ENCODE results near the gene RAD23A. TPM values are rescaled to one million over a fixed set of nuclear protein-coding genes. Genes with fewer than 3 reads are reported as not detected.

The RAD23A gene
- polyA plus RNA-seq, 1 donor from 2014 or later, result 37.4 TPM

GRCh38 chr19:12936582-12936981, 9.1 kb upstream of the RAD23A start:
- H3K9me2 ChIP-seq (ENCODE audit: insufficient read depth, low read length), result no peaks in the 10 kb centered on the region
- no peaks in the 10 kb centered on the region for H3F3A ChIP-seq (ENCODE audit: insufficient read depth, low read length, poor library complexity, severe bottlenecking)
- H3K4me2 ChIP-seq (ENCODE audit: low read length), result no peak overlapping the region
- no peak overlapping the region for H3K27ac ChIP-seq (ENCODE audit: low read length)
- H3K9me3 ChIP-seq (ENCODE audit: low read length), result no peaks in the 10 kb centered on the region
- no peak overlapping the region for H3K9ac ChIP-seq (ENCODE audit: low read length)
- TF ChIP-seq MXI1 (conservative IDR thresholded peaks at IDR 0.05; ENCODE audit: poor library complexity, severe bottlenecking) (no peak), SMC3 (conservative IDR thresholded peaks at IDR 0.05; ENCODE audit: poor library complexity) (no peak), REST (IDR thresholded peaks at IDR 0.05; ENCODE audit: borderline replicate concordance) (no peak), CTCF (IDR thresholded peaks at IDR 0.05; ENCODE audit: poor library complexity, severe bottlenecking) (no peak), EZH2 (IDR thresholded peaks at IDR 0.05; ENCODE audit: borderline replicate concordance, insufficient read depth, low read length, poor library complexity, severe bottlenecking) (no peak)
- H3K4me3 ChIP-seq (ENCODE audit: low read length), result no peak overlapping the region
- no peak overlapping the region for H2AFZ ChIP-seq (ENCODE audit: low read depth, low read length)
- no peaks in the 10 kb centered on the region for H3K36me3 ChIP-seq (ENCODE audit: insufficient read depth, low read length)
- H3K79me2 ChIP-seq (replicated peaks; ENCODE audit: insufficient read depth, low read length), result peaks cover 36% of the 10 kb centered on the region
- H3K27me3 ChIP-seq (ENCODE audit: insufficient read depth, low read depth, low read length), result no peaks in the 10 kb centered on the region
- H4K20me1 ChIP-seq (ENCODE audit: insufficient read depth), result no peaks in the 10 kb centered on the region

- H3K9me3 ChIP-seq (ENCODE audit: low read length), result no peaks in the 10 kb centered on the region
- peak overlapping the region; percentile 83 for H2AFZ ChIP-seq (ENCODE audit: low read depth, low read length)
- H3F3A ChIP-seq (ENCODE audit: insufficient read depth, low read length, poor library complexity, severe bottlenecking), result no peaks in the 10 kb centered on the region
- H3K4me3 ChIP-seq (ENCODE audit: low read length), result peak overlapping the region; percentile 97
- H3K27me3 ChIP-seq (ENCODE audit: insufficient read depth, low read depth, low read length), result no peaks in the 10 kb centered on the region
- H3K9me2 ChIP-seq (ENCODE audit: insufficient read depth, low read length), result no peaks in the 10 kb centered on the region
- H4K20me1 ChIP-seq (ENCODE audit: insufficient read depth), result no peaks in the 10 kb centered on the region
- H3K27ac ChIP-seq (ENCODE audit: low read length), result peak overlapping the region; percentile 26
- peak overlapping the region; percentile 64 for H3K9ac ChIP-seq (ENCODE audit: low read length)
- peak overlapping the region; percentile 92 for H3K4me2 ChIP-seq (ENCODE audit: low read length)
- peaks cover 30% of the 10 kb centered on the region for H3K79me2 ChIP-seq (replicated peaks; ENCODE audit: insufficient read depth, low read length)
- no peaks in the 10 kb centered on the region for H3K36me3 ChIP-seq (ENCODE audit: insufficient read depth, low read length)
- TF ChIP-seq REST (IDR thresholded peaks at IDR 0.05; ENCODE audit: borderline replicate concordance) (no peak), EP300 (conservative IDR thresholded peaks at IDR 0.05; ENCODE audit: poor library complexity, severe bottlenecking) (no peak), CTCF (IDR thresholded peaks at IDR 0.05; ENCODE audit: poor library complexity, severe bottlenecking) (no peak), EZH2 (IDR thresholded peaks at IDR 0.05; ENCODE audit: borderline replicate concordance, insufficient read depth, low read length, poor library complexity, severe bottlenecking) (no peak), TAF1 (IDR thresholded peaks at IDR 0.05; ENCODE audit: low read depth) (no peak), POLR2AphosphoS5 (IDR thresholded peaks at IDR 0.05) (no peak), RAD21 (conservative IDR thresholded peaks at IDR 0.05) (no peak), SMC3 (conservative IDR thresholded peaks at IDR 0.05; ENCODE audit: poor library complexity) (no peak), MXI1 (conservative IDR thresholded peaks at IDR 0.05; ENCODE audit: poor library complexity, severe bottlenecking) (no peak)
Observed at GRCh38 chr19:12937093-12937926, 8.4 kb upstream of the RAD23A start.
